Right ventricle myocardium superior (tissue), 1 donor: ENCODE measurements around the gene SYCP2. TPM values are rescaled to one million over a fixed set of nuclear protein-coding genes. Genes with fewer than 3 reads are reported as not detected.

Experiments used
- ATAC-seq: fragments of 200-7000 bp; cut with Tn5 transposase; one replicate; pipeline ENCODE4 v1.9.1; 2020; ENCODE audit warnings: mild to moderate bottlenecking; ENCODE audit not compliant: poor library complexity
- DNase-seq: peaks from one replicate; pipeline ENCODE4 v3.0.0-alpha.2; 2020
- intact Hi-C: fragments of 100-400 bp; cut with DNase I; formaldehyde crosslinking; loops from one replicate; pipeline ENCODE4 v1.11.2; 2022
- total RNA-seq: library from RNA; stranded (reverse); fragmentation: NEBNext Ultra II Directional; extraction: Animal tissue kit (Norgen Biotek cat#: 25700); gene quantifications from one replicate; pipeline ENCODE4 v1.2.1, GENCODE V29; 2021
- donor health status: DM: no; HTN: yes; CAD: no; lungs with severe emphysema.

The SYCP2 gene
- total RNA-seq, 1 donor from 2014 or later = 0.94 TPM

DNA sequence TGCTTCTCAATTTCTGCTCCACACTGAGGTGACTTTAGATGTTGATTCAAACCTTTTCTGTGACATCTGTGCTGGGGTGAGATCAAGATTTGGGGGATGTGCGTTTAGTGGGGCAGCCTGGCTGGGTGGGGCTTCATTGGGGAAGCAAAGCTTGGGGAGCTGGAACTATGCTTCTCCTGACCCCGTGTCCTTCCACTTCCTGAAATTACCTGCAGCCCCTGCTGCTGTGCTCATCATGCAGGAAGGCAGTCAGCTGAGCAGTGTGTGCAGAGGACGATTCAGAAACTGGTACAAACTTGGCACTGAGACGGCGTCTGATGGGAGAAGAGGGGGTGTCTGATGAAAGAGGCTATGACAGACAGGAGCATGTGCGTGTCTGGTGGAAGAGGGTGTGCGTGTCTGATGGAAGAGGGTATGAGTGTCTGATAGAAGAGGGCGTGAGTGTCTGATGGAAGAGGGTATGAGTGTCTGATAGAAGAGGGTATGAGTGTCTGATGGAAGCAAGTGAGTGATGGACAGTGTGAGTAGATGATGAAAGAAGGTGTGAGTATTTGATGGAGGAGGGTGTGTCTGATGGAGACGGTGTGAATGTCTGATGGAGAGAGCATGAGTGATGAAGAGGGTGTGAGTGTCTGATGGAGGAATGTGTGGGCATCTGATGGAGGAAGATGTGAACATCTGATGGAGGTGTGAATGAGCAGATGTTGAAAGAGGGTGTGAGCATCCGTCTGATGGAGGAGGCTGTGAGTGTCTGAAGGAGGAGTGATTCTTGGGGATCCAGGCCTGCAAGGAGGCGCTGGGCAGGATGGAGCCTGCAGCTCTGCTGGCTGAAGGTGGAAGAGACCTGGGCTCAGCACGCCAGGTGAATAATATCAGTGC, 103.4 kb downstream of the SYCP2 start:
- intact Hi-C loops = no loop called here
- ATAC-seq = no peak
- DNase-seq = no peak

DNA sequence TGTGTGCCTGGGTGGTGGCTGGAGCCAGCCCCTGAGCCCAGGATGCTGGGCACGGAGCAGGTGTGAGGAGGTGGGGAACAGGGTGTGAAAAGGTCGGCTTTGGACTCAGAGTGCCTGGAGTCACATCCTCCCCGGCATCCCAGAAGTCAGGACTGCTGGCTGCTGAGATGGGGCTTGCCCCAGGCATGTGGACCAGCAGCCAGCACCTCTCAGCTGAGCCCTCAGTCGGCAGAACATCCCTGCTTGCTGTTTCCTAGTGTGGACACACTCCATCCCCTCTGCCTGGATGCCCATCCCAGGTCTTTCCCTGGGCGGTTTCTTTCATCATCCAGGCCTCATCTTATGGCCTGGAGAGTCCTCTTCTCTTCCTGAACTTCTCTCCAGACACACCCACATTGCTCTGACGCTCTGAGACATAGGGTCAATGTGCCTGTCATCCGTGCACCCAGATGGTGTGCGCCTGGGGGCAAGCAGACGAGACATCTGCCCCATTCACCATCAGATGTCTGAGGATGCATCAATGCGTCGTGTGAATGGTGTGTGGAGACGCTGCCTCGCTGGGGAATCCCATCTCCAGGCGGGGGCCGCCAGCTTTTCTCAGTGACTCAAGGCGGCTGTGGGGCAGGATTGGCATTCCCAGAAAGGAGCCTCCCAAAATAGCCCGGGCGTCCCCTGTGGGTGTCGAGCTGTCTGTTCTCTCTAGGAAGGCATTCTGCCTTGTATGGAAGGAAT, 104.2 kb downstream of the SYCP2 start:
- intact Hi-C loops = no loop called here
- DNase-seq = peak; percentile 40
- no peak for ATAC-seq

DNA sequence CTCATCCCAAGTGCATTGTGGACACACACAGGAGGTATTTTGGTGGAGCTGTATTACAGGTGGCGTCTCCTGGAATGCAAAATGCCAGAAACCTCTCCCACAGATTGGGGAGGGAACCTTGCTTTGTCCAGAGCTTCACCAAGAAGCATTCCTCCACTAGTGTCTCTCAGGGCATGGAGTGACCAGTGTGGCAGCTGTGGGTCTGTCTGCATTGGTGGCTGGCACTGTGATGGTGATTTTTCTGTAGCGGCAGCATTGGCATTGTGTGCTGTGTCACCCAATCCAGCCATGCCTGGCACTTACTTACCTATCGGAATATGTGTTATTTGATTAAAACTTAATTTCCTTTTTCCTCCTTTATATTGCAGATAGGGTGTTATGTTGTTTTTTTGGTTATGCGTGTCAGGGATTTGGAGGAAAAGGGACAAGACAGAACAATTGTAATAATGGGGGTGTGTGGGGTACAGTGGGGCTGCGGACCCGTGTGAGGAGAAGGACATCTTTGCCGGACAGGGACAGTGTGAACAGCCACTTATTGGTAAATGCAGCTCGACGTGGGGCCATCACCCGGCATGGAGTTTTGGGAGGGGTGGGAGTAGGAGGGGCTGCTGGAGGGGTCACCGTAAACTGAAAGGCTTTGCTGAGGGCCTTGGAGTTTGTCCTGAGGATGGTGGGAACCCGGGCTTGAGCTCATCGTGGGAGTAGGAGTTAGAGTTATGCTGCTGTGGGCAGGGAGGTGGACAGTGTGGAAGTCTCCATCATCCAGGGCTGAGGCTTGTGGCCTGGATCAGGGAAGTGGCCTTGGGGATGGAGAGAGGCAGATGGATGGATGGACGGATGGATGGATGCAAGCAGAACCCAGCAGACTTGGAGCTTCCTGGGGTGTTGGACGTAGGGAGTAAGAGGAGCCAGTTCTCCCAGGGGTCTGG, 105.0 kb downstream of the SYCP2 start:
- intact Hi-C loops = no loop called here
- peak; percentile 26 for DNase-seq
- no peak for ATAC-seq

DNA sequence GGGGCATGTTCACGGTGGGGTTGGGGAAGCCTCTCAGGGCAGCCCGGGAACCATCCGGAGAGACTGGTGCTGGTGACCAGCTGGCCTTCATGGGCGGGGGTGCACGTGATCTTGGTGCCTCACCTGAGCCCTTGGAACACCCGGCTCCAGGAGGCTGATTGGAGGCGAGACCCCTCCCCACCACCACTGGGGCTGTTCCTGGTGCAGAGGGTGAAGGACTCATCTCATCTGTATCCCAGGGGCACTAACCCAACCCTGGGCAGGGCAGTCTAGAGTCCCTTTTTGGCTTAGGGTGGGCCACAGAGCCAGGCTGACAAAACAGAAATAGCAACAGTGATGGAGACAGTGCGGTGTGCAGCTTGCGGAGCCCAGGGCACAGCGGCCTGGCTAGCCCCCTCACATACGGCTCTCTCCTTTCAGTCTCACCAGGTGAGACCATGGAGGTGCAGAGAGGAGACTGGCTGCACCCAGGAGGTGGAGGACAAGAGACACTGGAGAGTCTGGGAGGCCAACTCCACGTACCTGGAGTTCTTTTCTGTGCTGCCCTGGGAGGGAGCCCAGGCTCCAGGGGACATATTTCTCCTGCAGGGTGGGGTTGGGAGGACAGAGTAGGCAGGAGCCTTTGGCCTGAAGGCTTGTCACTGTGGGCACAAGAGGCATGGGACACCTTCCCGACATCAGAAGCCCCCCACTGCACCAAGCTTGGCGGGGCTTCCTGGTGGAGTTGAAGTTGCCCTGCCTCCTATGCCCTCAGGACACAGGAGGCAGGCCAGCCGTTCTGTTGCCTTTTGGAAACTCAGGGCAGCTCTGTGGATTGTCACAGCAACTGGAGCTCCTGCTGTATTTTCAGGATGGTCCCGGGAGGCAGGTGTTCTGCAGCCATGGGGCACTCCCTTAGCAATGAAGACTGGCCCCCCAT, 106.0 kb downstream of the SYCP2 start:
- ATAC-seq = no peak
- DNase-seq = peak; percentile 35
- intact Hi-C loops = no loop called here

DNA sequence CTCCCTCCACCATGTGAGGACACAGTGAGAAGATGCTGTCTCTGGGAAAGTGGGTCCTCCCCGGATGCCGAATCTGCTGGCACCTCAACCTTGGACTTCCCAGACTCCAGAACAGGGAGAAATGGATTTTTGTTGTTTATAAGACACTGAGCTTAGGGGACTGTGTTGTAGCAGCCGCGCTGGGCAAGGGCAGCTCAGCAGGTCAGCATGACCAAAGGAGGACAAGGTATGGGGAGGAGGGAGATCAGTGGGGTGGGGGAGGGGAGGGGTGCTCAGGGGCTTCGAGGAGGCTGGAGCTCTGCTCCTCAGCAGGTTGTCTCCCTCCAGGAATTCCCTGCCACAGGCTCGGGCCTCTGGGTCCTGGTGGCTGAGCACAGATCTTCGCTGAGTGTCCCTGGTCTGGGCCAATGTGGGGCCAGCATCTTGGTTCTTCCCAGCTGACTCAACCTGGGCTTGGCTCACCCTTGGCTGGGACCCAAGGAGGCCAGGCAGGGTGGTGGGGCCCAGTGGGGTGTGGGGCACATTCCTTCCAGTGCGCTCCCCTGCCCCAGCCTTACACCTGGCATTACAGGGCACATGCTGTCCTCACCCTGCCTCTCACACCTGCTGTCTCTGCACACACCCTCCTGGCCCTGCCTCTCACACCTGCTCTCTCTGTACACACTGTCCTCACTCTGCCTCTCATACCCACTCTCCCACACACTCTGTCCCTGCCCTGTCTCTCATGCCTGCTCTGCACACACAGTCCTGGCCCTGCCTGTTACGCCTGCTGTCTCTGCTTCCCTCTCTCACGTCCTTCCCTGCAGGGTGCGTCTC, 107.3 kb downstream of the SYCP2 start:
- ATAC-seq (peak; percentile 75), DNase-seq (peak; percentile 44)
- intact Hi-C loops = no loop called here

DNA sequence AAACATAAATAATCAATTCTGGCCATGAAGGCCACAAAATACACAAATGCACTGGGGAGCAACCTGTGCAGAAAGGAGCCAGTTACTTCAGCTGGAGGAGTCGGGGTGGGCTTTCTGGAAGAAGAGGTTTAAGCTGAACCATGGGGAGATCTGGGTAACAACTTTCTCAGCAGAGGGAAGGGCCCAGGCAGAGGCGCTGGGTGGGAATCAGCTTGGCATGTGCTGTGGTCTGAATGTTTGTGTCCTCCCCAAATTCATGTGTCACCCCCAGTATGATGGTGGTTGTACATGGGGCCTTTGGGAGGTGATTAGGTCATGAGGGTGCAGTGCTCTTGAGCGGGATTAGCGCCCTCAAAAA, 107.9 kb downstream of the SYCP2 start:
- no peak for ATAC-seq
- intact Hi-C loops = no loop called here
- DNase-seq = peak; percentile 10

DNA sequence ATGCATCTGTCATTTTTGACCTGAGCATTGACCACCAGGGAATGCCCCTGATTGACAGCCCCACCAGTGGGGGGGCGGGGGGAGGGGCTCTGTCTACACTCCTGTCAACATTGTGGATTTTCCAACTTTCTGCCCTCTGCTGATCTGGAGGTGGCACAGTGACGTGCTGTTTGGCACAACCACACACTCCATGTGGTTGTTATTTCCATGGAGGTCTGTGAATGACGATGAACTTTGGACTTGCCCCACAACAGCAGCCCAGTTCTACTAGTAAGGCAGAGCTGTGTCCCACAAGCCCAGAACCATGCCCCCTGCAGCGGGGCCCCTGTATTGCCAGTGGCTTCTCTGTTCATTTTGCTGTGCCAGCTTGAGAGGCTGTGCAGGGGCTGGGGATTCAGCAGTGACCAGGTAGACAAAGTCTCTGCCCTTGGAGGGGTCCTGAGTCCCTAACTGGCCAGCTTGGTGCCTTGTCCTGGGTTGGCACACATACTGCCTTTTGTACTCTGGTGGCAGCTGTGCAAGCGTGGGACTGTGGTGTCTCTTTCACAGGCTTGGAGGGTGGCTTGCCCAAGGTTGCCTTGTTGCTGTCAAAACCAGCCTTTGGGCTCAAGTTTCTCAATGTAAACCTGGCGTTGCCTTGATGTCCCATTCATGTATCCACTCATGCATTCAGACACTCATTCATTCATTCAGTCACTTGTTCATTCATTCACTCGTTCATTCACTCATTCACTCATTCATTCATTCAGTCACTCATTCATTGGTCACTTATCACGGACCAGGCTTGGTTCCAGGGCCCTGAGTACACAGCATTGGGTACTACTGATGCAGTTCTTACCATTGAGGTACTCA, 108.5 kb downstream of the SYCP2 start:
- intact Hi-C loops = no loop called here
- DNase-seq (peak; percentile 24), ATAC-seq (no peak)

DNA sequence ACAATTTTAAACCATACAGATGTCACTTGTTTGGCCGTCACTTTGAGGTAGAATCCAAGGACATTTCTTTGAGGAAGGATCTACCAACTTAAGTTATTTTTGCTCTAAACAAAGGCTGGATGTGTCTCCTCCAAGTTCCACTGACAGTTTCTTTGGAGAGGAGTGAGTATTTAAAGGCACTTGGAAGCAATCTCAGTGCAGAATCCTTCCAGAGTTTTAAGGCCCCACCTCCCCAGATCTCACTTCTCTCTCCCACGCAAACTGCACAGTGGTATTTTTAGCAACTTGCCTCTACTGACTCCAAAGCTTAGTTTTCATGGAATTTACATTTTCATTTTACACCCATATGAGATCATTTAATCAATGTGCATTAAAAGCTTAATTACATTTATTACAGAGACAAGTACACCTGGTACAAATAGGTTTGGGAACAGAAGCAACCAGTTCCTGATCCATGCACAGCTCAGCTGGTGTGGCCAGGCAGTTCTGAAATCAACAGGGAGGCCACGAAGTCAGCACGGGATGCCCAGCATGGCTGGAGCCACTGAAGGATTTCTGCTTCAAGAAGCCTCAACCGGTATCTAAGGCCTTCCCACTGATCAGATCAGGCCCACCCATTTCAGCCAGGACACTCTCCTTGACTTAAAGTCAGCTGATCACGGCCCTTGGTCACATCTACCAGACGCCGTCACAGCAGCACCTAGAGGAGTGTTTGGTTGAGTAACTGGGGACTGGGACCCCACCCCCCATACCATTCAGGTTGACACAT, 109.8 kb downstream of the SYCP2 start:
- intact Hi-C loops = no loop called here
- no peak for DNase-seq
- no peak for ATAC-seq

DNA sequence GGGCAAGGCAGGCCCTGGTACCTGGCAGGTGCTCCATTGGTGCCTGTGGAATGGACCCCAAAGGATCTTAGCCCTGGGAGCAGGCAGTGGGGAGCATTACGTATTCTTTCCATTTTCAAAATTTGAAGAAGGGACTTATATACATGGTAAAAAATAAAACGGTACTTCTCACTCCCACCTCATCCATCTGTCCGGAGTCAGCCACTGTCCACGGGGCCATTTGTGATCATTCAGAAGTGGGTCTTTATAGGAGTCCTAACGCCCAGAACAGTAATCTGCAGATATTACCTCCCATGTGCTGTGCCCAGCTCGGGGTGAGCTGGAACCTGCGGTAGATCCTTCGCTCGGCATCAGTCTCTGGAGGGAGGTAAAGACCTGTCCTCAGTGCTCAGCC, 110.4 kb downstream of the SYCP2 start:
- DNase-seq (peak; percentile 10), ATAC-seq (no peak)
- intact Hi-C loops = no loop called here

DNA sequence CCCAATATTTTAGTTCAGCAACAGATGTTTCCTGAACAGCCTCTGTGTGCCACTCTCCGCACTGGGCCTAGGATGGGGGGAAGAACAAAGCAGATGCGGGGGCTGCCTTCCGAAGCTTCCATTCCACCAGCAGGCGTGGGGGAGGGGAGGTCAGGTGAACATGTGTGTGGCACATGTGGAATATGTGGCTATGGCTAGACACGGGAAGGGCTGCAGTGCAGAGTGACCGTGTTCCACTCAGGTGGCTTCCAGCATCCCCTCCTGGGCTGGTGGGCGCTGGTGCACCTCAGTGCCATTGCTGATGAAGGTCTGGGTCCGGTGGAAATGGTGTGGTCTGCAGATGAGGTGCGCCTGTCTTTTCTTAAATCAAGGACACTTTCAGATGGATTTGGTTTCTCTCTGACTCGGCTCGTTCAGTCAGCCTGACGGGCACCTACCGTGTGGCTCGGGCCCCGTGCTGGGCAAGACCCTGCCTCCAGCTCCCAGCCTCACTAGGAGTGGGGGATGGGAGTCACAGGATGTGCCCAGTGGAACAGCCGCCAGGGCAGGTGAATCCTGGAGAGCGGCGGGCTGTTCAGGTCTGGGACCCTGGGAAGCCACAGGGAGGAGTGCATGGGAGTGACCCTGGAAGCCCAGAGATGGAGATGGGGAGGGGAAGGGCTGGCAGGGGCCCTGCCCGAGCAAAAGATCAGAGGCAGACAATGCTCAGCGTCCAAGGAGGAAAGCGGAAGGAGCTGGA, 111.0 kb downstream of the SYCP2 start:
- intact Hi-C loops = no loop called here
- ATAC-seq = no peak
- DNase-seq = peak; percentile 35

DNA sequence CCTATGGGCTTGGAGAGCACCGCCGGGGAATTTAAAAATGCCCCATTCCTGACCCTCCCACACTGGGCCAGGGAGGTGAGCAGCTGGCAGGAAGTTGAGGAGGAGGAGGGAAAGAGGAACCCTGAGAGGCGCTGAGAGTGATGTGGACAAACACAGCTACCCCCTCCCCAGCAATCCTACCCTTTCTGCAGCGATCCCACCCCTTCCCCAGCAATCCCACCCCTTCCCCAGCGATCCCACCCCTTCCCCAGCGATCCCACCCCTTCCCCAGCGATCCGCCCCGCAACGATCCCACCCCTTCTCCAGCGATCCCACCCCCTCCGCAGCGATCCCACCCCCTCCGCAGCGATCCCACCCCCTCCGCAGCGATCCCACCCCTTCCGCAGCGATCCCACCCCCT, 111.6 kb downstream of the SYCP2 start:
- ATAC-seq = no peak
- no peak for DNase-seq
- intact Hi-C loops = no loop called here

DNA sequence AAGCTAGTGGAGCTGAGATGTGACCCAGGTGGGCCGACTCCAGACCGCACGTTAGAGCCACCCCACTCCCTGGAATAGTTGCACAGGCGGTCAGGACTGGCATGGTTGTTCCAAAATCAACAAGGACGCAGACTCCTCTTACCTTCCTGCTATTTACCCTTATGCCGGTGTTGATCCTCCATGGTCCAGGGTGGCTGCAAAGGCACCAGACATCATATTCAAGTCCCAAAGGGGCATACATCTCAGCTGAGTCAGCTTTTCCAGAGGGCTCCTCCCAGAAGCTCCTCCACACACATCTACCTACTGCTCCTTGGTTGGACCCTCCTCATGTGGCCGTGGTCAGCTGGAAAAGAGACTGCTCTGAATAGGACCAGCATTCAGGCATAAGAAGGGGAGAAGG, 112.2 kb downstream of the SYCP2 start:
- ATAC-seq = no peak
- DNase-seq = peak; percentile 12
- intact Hi-C loops = no loop called here

DNA sequence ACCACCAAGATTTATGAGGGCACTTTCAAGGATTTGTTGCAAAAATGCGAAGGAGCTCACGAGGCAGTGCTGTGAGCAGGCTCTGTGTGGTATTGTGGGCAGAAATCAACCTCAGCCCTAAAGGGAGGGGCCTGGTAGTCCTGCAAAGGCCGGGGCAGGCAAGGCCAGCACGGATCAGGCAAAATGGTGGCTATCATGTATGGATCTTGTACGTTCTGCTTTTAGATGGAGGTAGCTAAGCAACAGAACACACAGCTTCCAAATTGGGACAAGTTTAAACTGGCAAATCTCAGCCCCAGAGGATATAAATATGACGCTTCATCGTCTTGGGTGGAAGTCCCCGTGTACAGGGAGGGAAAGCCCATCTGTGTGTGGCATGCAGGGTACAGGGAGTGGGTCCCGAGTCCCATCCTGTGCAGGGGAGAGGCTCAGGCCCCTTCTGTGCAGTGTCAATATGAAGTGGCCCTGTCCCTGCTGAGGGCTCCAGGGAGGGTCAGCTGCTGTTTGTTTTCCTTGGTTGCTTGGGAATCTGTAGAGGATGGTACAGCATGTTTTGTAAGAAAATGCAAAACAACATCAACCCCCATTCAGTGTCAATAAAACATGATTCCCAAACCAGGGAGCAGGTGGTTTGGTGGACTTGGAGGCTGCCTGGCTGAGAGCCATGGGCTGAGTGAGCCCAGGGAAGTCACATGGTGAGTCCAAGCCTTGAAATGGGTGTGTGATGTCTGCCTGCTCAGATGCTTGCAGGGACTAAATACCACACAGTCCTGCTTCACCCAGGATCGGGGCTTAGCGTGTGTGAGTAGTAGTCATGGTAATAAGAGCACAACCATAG, 113.0 kb downstream of the SYCP2 start:
- ATAC-seq (peak; percentile 86), DNase-seq (peak; percentile 76)
- intact Hi-C loops = no loop called here

DNA sequence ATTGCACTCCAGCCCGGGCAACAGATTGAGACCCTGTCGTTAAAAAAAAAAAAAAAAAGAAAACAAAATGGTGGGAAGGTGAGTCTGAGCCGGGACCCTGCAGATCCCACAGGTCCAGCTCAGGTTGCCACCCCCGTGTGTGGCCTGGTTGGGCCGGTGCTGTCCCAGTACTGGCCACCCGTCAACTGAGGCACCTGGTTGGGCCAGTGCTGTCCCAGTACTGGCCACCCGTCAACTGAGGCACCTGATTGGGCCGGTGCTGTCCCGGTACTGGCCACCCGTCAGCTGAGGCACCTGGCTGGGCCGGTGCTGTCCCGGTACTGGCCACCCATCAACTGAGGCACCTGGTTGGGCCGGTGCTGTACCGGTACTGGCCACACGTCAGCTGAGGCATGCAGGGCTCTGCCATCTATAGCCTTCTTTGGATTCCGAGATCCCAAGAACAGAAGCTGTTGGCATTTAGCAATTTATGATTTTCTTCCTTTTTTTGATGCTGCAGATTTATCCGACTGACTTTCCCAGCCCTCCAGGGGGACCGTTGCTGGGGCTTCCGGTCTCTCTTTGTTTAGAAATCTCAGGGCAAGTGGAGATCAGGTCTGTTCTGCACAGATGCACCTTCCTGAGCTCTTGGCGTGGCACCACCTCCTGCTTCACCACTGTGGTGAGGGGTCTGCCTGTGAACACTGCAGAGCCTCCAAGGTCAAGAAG, 113.8 kb downstream of the SYCP2 start:
- intact Hi-C loops = no loop called here
- ATAC-seq (no peak), DNase-seq (peak; percentile 17)
